Liver (tissue), 3 donors: ENCODE results near the gene PAIP2B.

Experiments
- ATF3 ChIP-seq: IDR thresholded peaks from 2 replicates; pipeline ENCODE4 v1.6.1; 2016; ENCODE audit warnings: antibody characterized with exemption
- FOXA1 ChIP-seq: IDR thresholded peaks from 2 replicates; pipeline ENCODE4 v1.6.1; 2016; ENCODE audit warnings: antibody characterized with exemption
- FOXA2 ChIP-seq: IDR thresholded peaks from 2 replicates; pipeline ENCODE4 v1.6.1; 2016; ENCODE audit warnings: antibody characterized with exemption
- GABPA ChIP-seq, 2 donors: IDR thresholded peaks in 1 of 2; conservative IDR thresholded peaks in 1 of 2; 2 replicates each; pipeline ENCODE4 v1.6.1; 2016; ENCODE audit warnings: antibody characterized with exemption in 2 of 2, mild to moderate bottlenecking in 1 of 2, moderate library complexity in 1 of 2
- JUND ChIP-seq, 2 donors: IDR thresholded peaks; 2 replicates each; pipeline ENCODE4 v1.6.1; 2016; ENCODE audit warnings: antibody characterized with exemption in 2 of 2
- RAD21 ChIP-seq, 2 donors: IDR thresholded peaks; 2 replicates each; pipeline ENCODE4 v1.6.1; 2016; ENCODE audit warnings: antibody characterized with exemption in 2 of 2, mild to moderate bottlenecking in 2 of 2
- SP1 ChIP-seq: IDR thresholded peaks from 2 replicates; pipeline ENCODE4 v1.6.1; 2018; ENCODE audit warnings: antibody characterized with exemption, mild to moderate bottlenecking
- TAF1 ChIP-seq: conservative IDR thresholded peaks from 2 replicates; pipeline ENCODE4 v1.6.1; 2016; ENCODE audit warnings: antibody characterized with exemption, mild to moderate bottlenecking
- YY1 ChIP-seq: IDR thresholded peaks from 2 replicates; pipeline ENCODE4 v1.6.1; 2016; ENCODE audit warnings: antibody characterized with exemption, mild to moderate bottlenecking
- TF ChIP-seq, protein P1 (sequence below): fragments of 150-350 bp; IDR thresholded peaks from 2 replicates; pipeline ENCODE4 v1.5.1; 2017; ENCODE audit warnings: improper control_type of control experiment, low read depth, low read length; ENCODE audit not compliant: missing input control
- TF ChIP-seq, protein P2 (sequence below): IDR thresholded peaks from 2 replicates; pipeline ENCODE4 v1.6.1; 2016; ENCODE audit warnings: antibody characterized with exemption
- TF ChIP-seq, protein P3 (sequence below): IDR thresholded peaks from 2 replicates; pipeline ENCODE4 v1.6.1; 2016; ENCODE audit warnings: antibody characterized with exemption, mild to moderate bottlenecking
- TF ChIP-seq, protein P4 (sequence below): IDR thresholded peaks from 2 replicates; pipeline ENCODE4 v1.6.1; 2016; ENCODE audit warnings: antibody characterized with exemption
- donor health status: healthy.
- donor health status: healthy.

DNA sequence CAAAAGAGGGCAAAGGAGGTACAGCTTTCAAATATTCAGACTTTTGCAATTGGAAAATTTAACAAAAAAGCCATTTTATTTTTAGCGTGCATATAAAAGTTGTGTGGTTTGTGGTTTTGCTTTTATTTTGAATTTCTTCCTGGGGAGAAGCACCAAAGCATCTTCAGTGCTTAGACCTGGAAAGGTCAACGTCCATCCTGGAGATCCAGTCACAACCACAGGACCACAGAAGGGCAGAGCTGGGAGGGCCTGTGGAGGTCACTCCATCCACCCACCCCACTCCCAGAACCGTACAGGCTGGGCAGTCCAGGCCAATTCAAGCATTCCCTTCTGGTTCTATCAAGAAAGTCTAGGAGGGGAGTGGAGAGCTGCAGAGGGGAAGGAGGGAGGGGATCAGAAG lies 52.7 kb downstream of the PAIP2B start:
- TF ChIP-seq, protein P1, sequence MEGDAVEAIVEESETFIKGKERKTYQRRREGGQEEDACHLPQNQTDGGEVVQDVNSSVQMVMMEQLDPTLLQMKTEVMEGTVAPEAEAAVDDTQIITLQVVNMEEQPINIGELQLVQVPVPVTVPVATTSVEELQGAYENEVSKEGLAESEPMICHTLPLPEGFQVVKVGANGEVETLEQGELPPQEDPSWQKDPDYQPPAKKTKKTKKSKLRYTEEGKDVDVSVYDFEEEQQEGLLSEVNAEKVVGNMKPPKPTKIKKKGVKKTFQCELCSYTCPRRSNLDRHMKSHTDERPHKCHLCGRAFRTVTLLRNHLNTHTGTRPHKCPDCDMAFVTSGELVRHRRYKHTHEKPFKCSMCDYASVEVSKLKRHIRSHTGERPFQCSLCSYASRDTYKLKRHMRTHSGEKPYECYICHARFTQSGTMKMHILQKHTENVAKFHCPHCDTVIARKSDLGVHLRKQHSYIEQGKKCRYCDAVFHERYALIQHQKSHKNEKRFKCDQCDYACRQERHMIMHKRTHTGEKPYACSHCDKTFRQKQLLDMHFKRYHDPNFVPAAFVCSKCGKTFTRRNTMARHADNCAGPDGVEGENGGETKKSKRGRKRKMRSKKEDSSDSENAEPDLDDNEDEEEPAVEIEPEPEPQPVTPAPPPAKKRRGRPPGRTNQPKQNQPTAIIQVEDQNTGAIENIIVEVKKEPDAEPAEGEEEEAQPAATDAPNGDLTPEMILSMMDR, result no peak
- TF ChIP-seq ATF3 (no peak), TAF1 (no peak), SP1 (no peak), YY1 (no peak), GABPA (IDR thresholded peaks at IDR 0.05 in 1 of 2, conservative IDR thresholded peaks at IDR 0.05 in 1 of 2) (no peak), JUND (IDR thresholded peaks at IDR 0.05) (no peak), RAD21 (IDR thresholded peaks at IDR 0.05) (no peak), FOXA2 (no peak), FOXA1 (no peak)
- TF ChIP-seq, protein P2, sequence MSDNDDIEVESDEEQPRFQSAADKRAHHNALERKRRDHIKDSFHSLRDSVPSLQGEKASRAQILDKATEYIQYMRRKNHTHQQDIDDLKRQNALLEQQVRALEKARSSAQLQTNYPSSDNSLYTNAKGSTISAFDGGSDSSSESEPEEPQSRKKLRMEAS, result no peak
- TF ChIP-seq, protein P3, sequence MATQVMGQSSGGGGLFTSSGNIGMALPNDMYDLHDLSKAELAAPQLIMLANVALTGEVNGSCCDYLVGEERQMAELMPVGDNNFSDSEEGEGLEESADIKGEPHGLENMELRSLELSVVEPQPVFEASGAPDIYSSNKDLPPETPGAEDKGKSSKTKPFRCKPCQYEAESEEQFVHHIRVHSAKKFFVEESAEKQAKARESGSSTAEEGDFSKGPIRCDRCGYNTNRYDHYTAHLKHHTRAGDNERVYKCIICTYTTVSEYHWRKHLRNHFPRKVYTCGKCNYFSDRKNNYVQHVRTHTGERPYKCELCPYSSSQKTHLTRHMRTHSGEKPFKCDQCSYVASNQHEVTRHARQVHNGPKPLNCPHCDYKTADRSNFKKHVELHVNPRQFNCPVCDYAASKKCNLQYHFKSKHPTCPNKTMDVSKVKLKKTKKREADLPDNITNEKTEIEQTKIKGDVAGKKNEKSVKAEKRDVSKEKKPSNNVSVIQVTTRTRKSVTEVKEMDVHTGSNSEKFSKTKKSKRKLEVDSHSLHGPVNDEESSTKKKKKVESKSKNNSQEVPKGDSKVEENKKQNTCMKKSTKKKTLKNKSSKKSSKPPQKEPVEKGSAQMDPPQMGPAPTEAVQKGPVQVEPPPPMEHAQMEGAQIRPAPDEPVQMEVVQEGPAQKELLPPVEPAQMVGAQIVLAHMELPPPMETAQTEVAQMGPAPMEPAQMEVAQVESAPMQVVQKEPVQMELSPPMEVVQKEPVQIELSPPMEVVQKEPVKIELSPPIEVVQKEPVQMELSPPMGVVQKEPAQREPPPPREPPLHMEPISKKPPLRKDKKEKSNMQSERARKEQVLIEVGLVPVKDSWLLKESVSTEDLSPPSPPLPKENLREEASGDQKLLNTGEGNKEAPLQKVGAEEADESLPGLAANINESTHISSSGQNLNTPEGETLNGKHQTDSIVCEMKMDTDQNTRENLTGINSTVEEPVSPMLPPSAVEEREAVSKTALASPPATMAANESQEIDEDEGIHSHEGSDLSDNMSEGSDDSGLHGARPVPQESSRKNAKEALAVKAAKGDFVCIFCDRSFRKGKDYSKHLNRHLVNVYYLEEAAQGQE, result no peak
- TF ChIP-seq, protein P4, sequence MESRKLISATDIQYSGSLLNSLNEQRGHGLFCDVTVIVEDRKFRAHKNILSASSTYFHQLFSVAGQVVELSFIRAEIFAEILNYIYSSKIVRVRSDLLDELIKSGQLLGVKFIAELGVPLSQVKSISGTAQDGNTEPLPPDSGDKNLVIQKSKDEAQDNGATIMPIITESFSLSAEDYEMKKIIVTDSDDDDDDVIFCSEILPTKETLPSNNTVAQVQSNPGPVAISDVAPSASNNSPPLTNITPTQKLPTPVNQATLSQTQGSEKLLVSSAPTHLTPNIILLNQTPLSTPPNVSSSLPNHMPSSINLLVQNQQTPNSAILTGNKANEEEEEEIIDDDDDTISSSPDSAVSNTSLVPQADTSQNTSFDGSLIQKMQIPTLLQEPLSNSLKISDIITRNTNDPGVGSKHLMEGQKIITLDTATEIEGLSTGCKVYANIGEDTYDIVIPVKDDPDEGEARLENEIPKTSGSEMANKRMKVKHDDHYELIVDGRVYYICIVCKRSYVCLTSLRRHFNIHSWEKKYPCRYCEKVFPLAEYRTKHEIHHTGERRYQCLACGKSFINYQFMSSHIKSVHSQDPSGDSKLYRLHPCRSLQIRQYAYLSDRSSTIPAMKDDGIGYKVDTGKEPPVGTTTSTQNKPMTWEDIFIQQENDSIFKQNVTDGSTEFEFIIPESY, result no peak
